Activated CD8-positive, alpha-beta memory T cell treated with anti-CD3 and anti-CD28 coated beads, Interleukin-2, amount 10 ng/mL, durations not matched to agents 7 days and 5 days (primary cell): ENCODE data around the gene KNCN. TPM values are rescaled to one million over a fixed set of nuclear protein-coding genes. Genes with fewer than 3 reads are reported as not detected.
A peak's percentile ranks its signal among the peaks of the same experiment; 100 is the strongest.

Experiments used
- ATAC-seq: fragments of 150-1000 bp; cut with Tn5 transposase; one replicate; pipeline ENCODE4 v1.10.0; 2021; ENCODE audit warnings: moderate library complexity
- CTCF ChIA-PET: fragments of 350-600 bp; sonication (Branson Sonifier 250); formaldehyde crosslinking; loops from one replicate; lab custom pipeline; 2021; ENCODE audit warnings: antibody characterized with exemption; lab: Charles Lee
- DNase-seq: peaks from one replicate; pipeline ENCODE4 v3.0.0-alpha.2; 2020
- H3K27ac Mint-ChIP-seq: one replicate; pipeline ENCODE4 v1.8.0; 2021; ENCODE audit warnings: mild to moderate bottlenecking, mixed read lengths
- H3K27me3 Mint-ChIP-seq: one replicate; pipeline ENCODE4 v1.8.0; 2021; ENCODE audit warnings: mixed read lengths
- H3K36me3 Mint-ChIP-seq: one replicate; pipeline ENCODE4 v1.8.0; 2021; ENCODE audit warnings: mild to moderate bottlenecking, mixed read lengths
- H3K4me1 Mint-ChIP-seq: one replicate; pipeline ENCODE4 v1.8.0; 2021; ENCODE audit warnings: mixed read lengths
- H3K4me3 Mint-ChIP-seq: one replicate; pipeline ENCODE4 v1.8.0; 2021; ENCODE audit warnings: mild to moderate bottlenecking, moderate library complexity, mixed read lengths
- H3K9me3 Mint-ChIP-seq: one replicate; pipeline ENCODE4 v1.8.0; 2022; ENCODE audit warnings: low read depth, mixed read lengths
- total RNA-seq, 2 experiments: library from RNA; stranded (reverse); gene quantifications; one replicate each; pipeline ENCODE4 v1.2.3, GENCODE V29; 2021

KNCN gene
- total RNA-seq, 2 experiments from 2014 or later, result not detected

DNA sequence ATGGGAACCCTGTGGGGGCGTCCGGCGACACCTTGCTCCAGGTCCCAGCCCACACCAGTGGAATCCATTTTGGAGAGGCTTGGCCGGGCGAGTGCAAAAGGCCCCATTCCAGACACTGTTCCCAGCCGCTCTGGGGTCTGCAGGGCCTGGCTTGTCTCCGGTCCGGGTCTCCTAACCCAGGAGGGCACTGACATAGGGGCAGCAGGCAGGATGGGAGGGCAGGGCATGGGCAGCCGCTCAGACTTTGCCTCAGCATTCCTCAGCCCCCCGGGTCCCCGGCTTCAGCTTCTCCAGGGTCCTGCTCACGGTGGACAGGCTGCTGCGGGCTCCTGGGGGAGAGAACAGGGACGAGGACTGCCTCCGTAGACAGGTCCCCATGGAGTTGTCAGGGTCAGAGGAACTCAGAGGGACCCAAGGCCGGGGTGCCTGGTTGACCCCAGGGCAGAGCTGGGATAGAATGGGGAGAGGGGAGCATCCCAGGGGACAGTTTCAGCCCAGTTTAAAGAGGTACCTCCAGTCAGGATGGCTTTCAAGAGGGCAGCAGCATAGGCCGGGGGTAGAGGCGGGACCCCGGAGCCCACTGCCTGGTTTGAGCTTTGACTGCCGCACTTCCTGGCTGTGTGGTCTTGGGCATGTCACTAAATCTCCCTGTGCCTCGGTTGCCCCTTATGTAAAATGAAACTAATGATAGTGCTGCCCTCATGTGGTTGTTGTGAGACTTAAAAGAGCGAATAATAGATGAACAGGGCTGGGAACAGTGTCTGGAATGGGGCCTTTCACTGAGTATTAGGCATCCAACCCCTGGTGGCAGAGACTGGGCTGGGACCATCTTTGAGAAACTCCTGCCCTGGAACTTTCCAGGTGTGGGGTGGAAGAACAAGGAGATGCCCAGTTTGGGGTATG, 3.7 kb downstream of the KNCN start:
- peaks cover 21% of the 10 kb centered on the region for H3K4me1 Mint-ChIP-seq
- peak overlapping the region; percentile 70 for H3K27ac Mint-ChIP-seq

DNA sequence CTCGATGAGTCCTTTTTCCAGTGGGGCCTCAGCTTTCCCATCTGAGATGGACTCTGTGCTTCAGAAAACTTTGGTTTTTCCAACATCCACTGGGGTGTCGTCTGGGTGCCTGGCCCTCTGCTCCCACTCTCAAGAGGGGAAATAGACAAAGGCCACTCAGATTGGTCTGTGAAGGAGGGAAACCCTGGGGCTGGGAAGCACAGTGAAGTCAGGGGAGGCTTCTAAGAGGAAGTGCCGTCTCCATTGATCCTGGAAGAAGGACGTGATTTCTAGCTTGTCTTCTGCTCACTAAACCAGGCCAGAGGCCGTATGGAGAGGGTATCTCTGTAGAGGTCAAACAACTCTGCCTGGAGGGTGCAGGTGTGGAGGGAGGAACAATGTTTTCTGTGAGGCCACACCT, 5.2 kb downstream of the KNCN start:
- H3K27me3 Mint-ChIP-seq, result peaks cover 44% of the 10 kb centered on the region

More for the DNA sequence above, 3.7 kb downstream of the KNCN start:
- Mint-ChIP-seq H3K27me3 (peaks cover 40% of the 10 kb centered on the region), H3K36me3 (no peaks in the 10 kb centered on the region), H3K4me3 (no peak overlapping the region), H3K9me3 (no peaks in the 10 kb centered on the region)
- CTCF ChIA-PET, result interaction anchor here (0.6 to 6.5 kb wide), 24 partner anchors 8 to 173 kb away, joined by 3 to 74 read pairs (median 4); partner anchors contain the start of genes MKNK1 and MOB3C
- ATAC-seq, result peak; percentile 25
- DNase-seq, result no peak

DNA sequence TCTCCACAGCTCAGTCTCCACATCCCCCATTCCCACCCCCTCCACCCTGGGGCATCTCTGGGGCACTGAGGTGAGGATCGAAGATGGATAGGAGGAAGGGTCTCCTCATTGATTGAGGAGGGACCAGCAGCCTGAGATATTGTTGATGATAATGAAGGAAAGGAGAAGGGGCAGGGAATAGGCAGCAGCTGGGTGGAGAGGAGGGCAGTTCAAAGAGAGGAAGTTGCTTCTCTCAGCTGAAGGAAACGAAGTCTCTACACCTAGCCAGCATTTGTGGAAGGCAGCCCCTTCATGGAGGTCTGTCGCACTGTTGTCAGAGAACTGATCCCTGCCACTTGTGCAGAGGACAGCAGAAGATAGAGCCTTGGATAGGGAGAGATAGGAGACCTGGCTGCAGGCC, 5.7 kb downstream of the KNCN start:
- H3K4me3 Mint-ChIP-seq, result no peak overlapping the region
- H3K27ac Mint-ChIP-seq, result no peak overlapping the region
- no peak for DNase-seq
- CTCF ChIA-PET, result interaction anchor here (1.0 to 6.5 kb wide), 6 partner anchors 11 to 179 kb away, joined by 3 to 74 read pairs (median 12); a partner anchor contains a TSS
- ATAC-seq, result no peak
- H3K27me3 Mint-ChIP-seq, result peaks cover 44% of the 10 kb centered on the region
- no peaks in the 10 kb centered on the region for H3K36me3 Mint-ChIP-seq
- H3K9me3 Mint-ChIP-seq, result no peaks in the 10 kb centered on the region
- H3K4me1 Mint-ChIP-seq, result peaks cover 21% of the 10 kb centered on the region

More for the DNA sequence above, 5.2 kb downstream of the KNCN start:
- DNase-seq, result no peak
- Mint-ChIP-seq H3K4me3 (no peak overlapping the region), H3K9me3 (no peaks in the 10 kb centered on the region), H3K4me1 (peaks cover 21% of the 10 kb centered on the region), H3K27ac (no peak overlapping the region), H3K36me3 (no peaks in the 10 kb centered on the region)
- CTCF ChIA-PET, result interaction anchor here (1.4 to 6.5 kb wide), 5 partner anchors 12 to 104 kb away, joined by 5 to 74 read pairs (median 15); a partner anchor contains a TSS
- no peak for ATAC-seq

DNA sequence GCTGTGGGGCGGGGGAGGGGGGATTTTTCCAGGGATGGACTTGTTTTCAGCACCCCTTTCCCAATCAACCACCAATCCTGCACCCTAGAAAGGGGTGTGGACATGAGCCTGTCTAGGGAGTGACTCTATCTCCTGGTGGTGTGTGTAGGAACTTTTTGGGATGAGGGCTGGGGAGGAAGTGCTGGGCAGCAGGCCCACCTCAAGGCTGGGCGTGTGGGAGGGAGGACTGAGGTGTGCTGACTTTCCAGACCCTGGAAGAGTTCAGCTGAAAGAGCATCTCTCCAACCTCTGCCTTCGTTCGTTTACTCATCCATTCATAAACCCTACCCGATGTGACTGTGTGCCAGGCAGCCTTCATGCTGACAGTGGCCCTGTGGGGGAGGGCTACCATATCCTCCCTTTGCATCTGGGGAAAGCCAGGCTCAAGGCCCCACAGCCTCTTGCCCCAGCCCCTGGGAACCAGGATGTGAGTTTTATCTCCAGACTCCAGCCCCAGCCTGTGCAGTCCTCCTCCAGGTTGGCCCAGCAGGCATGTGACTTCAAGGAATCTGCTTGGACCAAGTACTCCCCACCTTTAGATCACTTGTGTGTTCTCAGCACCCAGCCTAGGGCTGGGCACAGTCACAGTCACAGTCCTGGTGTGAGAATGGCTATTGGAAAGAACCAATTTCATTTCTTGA, 6.7 kb downstream of the KNCN start:
- no peak for ATAC-seq
- H3K4me1 Mint-ChIP-seq, result peaks cover 14% of the 10 kb centered on the region
- H3K9me3 Mint-ChIP-seq, result no peaks in the 10 kb centered on the region
- DNase-seq, result no peak
- peaks cover 44% of the 10 kb centered on the region for H3K27me3 Mint-ChIP-seq
- no peak overlapping the region for H3K4me3 Mint-ChIP-seq
- H3K36me3 Mint-ChIP-seq, result no peaks in the 10 kb centered on the region
- H3K27ac Mint-ChIP-seq, result no peak overlapping the region
- CTCF ChIA-PET, result interaction anchor here (0.8 to 6.5 kb wide), 5 partner anchors 10 to 180 kb away, joined by 3 to 74 read pairs (median 9); a partner anchor contains a TSS

DNA sequence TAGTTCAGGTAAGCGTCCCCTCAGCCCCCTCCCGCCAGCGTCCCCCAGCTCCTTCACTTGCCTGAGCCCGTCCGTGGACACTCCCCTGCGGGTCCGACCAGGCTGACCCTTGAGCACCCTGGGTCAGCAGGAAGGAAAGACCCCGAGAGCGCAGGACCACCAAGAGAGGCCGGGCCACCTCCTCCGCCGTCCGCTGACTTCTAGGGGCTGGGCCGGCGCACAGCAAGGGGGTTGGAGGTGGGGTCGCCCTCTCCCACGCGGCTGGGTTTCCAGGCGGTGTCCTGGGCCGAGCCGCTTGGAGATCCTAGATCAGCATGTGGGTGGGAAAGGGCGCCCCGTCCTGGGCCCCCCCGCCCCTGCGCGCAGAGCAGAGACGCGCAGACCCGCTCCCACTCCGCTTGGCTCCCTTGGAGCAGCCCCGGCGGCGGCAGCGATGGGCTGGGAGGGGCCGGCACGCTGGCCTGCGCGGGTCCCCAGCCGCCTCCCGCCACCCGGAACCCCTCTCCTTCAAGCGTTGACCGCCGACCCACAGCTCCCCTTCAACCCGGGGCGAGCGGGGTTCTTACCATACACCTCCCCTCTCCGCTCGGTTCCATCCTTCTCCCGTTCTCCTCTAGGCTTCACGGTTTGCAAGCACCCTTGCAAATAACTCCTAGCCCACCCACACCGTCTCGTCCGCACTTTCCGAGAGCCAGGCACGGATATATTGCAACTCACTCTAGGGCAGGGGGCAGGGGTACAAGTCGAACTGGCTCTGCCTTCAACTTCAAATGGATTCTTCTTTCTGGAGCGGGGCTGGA, 7.5 kb downstream of the KNCN start:
- H3K9me3 Mint-ChIP-seq, result no peaks in the 10 kb centered on the region
- ATAC-seq (no peak), DNase-seq (no peak)
- H3K36me3 Mint-ChIP-seq, result no peaks in the 10 kb centered on the region
- CTCF ChIA-PET, result interaction anchor here (0.8 to 6.5 kb wide), 3 partner anchors 9 to 102 kb away, joined by 4 to 74 read pairs (median 27); a partner anchor contains a TSS
- peaks cover 48% of the 10 kb centered on the region for H3K27me3 Mint-ChIP-seq
- H3K27ac Mint-ChIP-seq, result no peak overlapping the region
- H3K4me3 Mint-ChIP-seq, result no peak overlapping the region
- H3K4me1 Mint-ChIP-seq, result peaks cover 7% of the 10 kb centered on the region

DNA sequence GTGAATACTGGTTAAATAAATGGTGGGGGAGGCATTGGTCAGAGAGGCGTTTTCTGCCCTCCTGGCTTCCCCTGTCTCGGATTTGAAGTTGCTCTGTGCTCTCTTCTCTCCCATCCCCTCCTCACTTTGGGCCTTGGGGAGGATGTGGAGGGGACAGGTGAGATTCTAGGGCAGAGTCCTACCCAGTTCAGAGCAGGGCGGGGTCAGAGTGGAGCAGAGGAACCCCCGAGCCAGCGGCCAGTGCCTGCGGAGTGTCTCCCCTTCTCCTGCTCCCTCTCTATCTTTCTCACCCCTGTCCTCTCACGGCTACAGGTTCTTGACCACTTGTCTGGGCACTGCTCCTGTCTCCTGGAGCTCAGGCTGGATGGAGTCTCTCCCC, 8.1 kb downstream of the KNCN start:
- Mint-ChIP-seq H3K27me3 (peaks cover 50% of the 10 kb centered on the region), H3K36me3 (no peaks in the 10 kb centered on the region), H3K9me3 (no peaks in the 10 kb centered on the region), H3K4me1 (peaks cover 7% of the 10 kb centered on the region), H3K4me3 (no peak overlapping the region), H3K27ac (no peak overlapping the region)
- CTCF ChIA-PET, result no interaction called here
- ATAC-seq (no peak), DNase-seq (no peak)

DNA sequence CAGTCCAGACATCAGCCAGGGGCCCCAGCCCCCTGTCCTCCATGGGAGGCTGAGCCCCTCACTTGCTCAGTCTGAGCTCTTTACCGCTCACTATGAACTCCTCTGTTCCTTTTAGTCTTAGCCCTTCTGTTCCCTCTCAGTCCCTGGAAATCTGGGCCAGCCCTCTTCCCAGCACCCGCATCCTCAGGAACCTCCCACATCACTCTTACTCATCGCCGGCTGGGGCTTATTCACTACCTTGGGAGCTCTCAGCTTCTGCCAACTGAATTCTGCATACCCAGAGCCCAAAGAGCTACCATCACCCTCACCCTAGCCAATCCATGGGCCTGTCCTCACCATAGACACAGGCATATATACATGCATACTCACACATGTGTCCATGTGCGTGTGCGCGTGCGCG, 11.5 kb downstream of the KNCN start:
- no peak for ATAC-seq
- DNase-seq, result no peak
- Mint-ChIP-seq H3K27ac (no peak overlapping the region), H3K4me3 (no peak overlapping the region), H3K36me3 (no peaks in the 10 kb centered on the region), H3K9me3 (no peaks in the 10 kb centered on the region), H3K27me3 (peaks cover 50% of the 10 kb centered on the region), H3K4me1 (peaks cover 3% of the 10 kb centered on the region)
- CTCF ChIA-PET, result interaction anchor here (1.5 kb wide), 1 partner anchor 8 kb away, joined by 6 read pairs; no protein-coding TSS in a partner anchor

DNA sequence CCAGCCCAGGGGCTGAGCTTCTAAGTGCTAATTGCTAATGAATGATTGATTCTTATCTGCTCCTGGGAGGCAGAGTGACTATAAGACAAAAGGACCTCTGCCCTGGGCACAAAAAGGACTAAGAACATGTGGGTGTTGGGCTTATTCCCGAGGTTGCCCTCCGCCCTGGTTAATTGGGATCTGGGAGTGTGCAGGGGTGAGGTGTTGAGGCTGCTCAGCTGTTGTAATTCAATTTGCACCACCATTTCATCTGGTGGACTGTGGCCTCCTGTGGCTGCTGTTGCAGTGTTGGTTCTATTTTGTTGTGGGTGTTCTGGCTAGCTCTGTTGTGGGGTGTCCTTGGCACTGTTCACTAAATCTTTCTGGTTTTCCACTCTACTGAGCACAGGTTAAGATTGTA, 13.3 kb downstream of the KNCN start:
- Mint-ChIP-seq H3K27ac (no peak overlapping the region), H3K4me3 (no peak overlapping the region), H3K36me3 (no peaks in the 10 kb centered on the region), H3K4me1 (peaks cover 10% of the 10 kb centered on the region), H3K27me3 (peaks cover 48% of the 10 kb centered on the region), H3K9me3 (no peaks in the 10 kb centered on the region)
- ATAC-seq (no peak), DNase-seq (no peak)
- CTCF ChIA-PET, result interaction anchor here (0.6 to 6.7 kb wide), 7 partner anchors 10 to 189 kb away, joined by 3 to 68 read pairs (median 4); no protein-coding TSS in a partner anchor

DNA sequence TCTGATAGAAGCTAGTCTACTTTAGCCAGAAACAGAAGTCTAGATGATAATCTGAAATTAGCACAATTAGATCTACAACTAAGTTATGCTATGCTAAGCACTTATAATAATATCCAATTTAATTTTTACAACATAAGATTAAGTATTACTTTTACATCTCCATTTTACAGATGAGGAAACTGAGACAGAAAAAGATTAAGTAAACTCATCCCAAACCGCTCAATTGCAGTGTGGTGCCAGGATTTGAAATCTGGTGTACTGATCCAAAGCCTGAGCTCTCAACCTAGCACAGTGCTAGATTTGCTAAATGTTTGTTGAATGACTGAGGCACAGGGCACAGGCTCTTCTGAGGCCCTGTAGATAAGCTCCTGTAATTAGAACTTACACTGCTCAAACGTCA, 13.8 kb downstream of the KNCN start:
- Mint-ChIP-seq H3K27me3 (peaks cover 43% of the 10 kb centered on the region), H3K27ac (no peak overlapping the region), H3K4me3 (no peak overlapping the region), H3K36me3 (no peaks in the 10 kb centered on the region), H3K9me3 (no peaks in the 10 kb centered on the region), H3K4me1 (peaks cover 10% of the 10 kb centered on the region)
- CTCF ChIA-PET, result interaction anchor here (0.6 to 6.7 kb wide), 7 partner anchors 10 to 189 kb away, joined by 3 to 68 read pairs (median 4); no protein-coding TSS in a partner anchor
- ATAC-seq (no peak), DNase-seq (no peak)

DNA sequence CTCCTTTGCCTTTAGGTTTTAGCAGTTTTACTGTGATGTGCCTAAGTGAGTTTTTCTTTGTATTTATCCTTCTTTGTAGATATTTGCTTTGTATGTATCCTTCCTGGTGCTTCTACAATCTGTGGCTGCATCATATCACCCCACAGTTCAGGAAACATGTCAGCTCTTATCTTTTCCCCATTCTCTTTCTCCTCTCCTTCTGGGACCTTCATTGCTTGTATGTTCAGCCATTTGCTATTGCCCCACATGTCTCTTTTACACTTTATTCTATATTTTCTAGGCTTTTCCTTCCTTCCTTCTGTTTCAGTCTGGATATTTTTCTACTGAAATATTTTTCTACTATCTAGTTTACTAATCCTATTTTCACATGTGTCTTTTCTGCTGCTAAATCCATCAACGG, 14.9 kb downstream of the KNCN start:
- ATAC-seq, result no peak
- no peak for DNase-seq
- Mint-ChIP-seq H3K27ac (no peak overlapping the region), H3K4me1 (peaks cover 17% of the 10 kb centered on the region), H3K9me3 (no peaks in the 10 kb centered on the region), H3K4me3 (no peak overlapping the region), H3K27me3 (peaks cover 39% of the 10 kb centered on the region), H3K36me3 (no peaks in the 10 kb centered on the region)
- CTCF ChIA-PET, result interaction anchor here (0.9 to 6.7 kb wide), 7 partner anchors 9 to 189 kb away, joined by 3 to 74 read pairs (median 11); partner anchors contain the start of gene MKNK1

DNA sequence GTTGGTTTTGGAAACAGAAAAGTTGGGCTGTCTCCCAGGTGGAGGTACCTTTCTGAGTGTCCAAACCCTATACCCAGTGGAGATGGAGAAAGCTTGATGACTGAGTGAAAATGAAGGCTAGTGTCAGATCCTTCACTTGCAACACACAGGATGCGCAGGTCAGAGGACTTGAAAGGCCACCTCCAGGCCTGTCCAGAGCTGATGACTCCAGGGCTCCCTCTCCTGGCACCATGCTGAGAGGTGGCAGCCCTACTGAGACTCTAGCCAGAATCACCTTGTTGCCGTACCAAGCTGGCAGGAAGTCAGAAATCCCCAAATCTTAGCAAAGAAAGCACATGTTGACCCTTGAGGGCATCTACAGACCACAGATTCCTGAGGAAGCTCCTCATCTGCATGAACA, 16.4 kb downstream of the KNCN start:
- DNase-seq, result peak; percentile 60
- peak; percentile 28 for ATAC-seq
- H3K27ac Mint-ChIP-seq, result no peak overlapping the region

DNA sequence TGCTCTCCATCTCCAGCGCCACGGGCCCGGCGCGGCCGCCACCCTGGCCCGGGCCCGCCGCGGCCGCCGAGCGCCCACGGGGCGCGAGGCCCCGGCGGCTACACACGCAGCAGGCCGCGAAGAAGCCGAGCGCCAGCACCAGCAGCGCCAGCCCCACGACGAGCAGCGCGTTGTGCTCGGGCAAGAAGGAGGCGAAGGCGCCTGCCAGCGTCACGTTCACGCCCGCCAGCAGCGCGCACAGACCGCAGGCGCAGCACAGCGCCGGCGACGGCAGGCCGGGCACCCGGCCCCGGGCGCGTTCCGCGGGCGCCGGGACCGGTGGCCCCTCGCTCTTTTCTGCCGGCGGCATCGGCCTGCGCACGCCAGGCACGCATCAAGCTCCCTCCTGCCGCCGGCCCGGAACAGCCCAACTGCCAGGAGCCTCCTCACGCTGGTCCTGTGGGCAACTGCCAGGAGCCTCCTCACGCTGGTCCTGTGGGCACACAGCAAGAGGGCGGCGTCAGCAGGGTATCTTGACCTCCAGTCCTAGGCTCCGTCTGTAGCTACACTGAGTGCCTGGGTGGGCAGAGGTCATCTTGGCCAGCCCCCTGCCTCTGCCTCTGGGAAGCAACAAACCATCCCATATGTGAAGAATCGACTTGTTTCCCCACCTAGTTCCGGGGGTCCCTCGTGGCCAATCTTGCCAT, 18.1 kb downstream of the KNCN start:
- Mint-ChIP-seq H3K4me1 (peaks cover 33% of the 10 kb centered on the region), H3K27ac (peak overlapping the region; percentile 7), H3K36me3 (no peaks in the 10 kb centered on the region), H3K27me3 (peaks cover 44% of the 10 kb centered on the region), H3K9me3 (no peaks in the 10 kb centered on the region), H3K4me3 (peak overlapping the region; percentile 68)
- peak; percentile 56 for DNase-seq
- CTCF ChIA-PET, result interaction anchor here (0.7 to 6.7 kb wide), 36 partner anchors 11 to 301 kb away, joined by 3 to 74 read pairs (median 5); partner anchors contain the start of genes EFCAB14, KNCN, MKNK1 and MOB3C
- peak; percentile 65 for ATAC-seq

More for the DNA sequence above, 16.4 kb downstream of the KNCN start:
- CTCF ChIA-PET, result interaction anchor here (0.8 to 6.7 kb wide), 18 partner anchors 9 to 190 kb away, joined by 3 to 74 read pairs (median 6); partner anchors contain the start of genes EFCAB14, MKNK1 and MOB3C
- H3K27me3 Mint-ChIP-seq, result peaks cover 39% of the 10 kb centered on the region
- H3K4me3 Mint-ChIP-seq, result no peak overlapping the region
- no peaks in the 10 kb centered on the region for H3K36me3 Mint-ChIP-seq
- peaks cover 22% of the 10 kb centered on the region for H3K4me1 Mint-ChIP-seq
- H3K9me3 Mint-ChIP-seq, result no peaks in the 10 kb centered on the region
